Dermis microvascular lymphatic vessel endothelial cell (primary cell): ENCODE measurements around the gene SINHCAF. TPM values are rescaled to one million over a fixed set of nuclear protein-coding genes. Genes with fewer than 3 reads are reported as not detected.
"Not testable (repeated sequence)": the region's sequence is repeated elsewhere in the genome, so short reads cannot be mapped to it uniquely, and the experiment has no call there.

Experiments
- DNase-seq, 2 donors: peaks; one replicate each; pipeline versions ENCODE4 v3.0.0 to v3.0.0-alpha.2; 2010; ENCODE audit warnings: low read depth in 2 of 2
- total RNA-seq: library from RNA; depleted of rRNA; stranded (reverse); fragments of >200 nt; gene quantifications from 2 replicates; pipeline ENCODE4 v1.2.1, GENCODE V29; 2014

The SINHCAF gene, protein sequence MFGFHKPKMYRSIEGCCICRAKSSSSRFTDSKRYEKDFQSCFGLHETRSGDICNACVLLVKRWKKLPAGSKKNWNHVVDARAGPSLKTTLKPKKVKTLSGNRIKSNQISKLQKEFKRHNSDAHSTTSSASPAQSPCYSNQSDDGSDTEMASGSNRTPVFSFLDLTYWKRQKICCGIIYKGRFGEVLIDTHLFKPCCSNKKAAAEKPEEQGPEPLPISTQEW
- total RNA-seq = 38.8 and 43.0 TPM in 2 replicates

DNA sequence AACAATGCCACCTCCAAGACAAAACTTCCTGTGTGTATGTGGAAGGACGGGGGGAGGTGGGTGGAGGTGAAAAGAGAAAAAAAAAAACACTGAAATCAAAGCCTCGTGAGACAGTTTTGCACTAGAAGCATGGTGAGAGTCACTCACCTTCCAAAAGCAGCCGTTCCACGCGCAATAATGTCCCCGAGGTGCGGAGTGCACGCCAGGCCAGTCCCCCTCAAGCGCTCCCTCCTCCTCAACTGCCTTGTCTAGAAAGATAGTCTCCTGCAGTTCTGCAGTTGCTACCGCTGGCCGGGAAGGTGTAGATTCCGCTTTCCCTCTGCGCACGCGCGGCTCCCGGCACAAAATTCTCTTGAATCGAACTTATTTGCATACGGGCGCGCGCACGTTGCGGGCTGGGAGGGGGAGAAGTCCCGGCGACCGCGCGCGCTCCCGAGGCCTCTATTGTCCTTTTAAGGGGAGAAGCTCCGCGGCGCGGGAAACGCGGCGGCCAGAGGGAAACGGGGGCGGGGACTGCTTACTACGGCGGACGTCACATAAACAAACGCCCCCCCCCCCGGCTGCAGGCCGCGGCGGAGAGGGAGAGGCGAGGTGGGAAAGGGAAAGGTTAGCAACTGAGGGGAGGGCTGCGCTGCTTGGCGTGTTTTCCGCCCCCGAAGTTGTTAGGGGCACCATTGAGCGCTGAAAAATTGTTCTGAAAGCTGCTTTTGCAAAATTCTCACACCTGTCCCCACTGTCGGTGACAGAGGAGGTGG is at the start of gene SINHCAF:
TSS of gene SINHCAF (minus strand) at position 274 of the 755 bp plus-strand sequence. CDS start 27,946 bp downstream, outside the sequence.
- peak; percentile 94 to 99 for DNase-seq

DNA sequence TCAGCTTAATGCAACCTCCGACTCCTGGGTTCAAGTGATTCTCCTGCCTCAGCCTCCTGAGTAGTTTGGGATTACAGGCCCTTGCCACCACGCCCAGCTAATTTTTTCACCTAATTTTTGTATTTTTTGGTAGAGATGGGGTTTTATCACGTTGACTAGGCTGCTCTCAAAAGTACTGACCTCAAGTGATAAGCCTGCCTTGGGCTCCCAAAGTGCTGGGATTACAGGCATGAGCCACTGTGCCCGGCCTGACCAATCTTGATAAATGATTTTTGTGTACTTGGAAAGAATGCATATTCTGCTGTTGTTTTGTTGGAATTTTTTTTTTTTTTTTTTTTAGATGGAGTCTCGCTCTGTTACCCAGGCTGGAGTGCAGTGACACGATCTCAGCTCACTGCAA is 49.5 kb upstream of the SINHCAF start:
- not testable (repeated sequence) for DNase-seq

DNA sequence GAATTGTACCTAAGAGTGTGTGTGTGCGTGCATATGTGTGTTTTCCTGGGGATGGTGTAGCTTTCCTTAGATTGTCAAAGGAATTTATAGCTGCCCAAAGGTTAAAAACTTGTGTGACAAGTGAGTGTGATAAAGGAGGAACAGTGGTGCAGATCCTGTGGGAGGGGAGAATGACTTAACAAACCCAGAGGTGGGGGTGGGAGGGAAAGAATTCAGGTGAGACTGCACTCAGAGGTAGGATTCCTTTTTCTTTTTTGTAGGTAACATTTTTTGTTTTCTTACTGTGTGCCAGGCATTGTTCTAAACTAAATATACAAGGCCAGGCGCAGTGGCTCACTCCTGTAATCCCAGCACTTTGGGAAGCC is 45.3 kb upstream of the SINHCAF start:
- DNase-seq = no peak

DNA sequence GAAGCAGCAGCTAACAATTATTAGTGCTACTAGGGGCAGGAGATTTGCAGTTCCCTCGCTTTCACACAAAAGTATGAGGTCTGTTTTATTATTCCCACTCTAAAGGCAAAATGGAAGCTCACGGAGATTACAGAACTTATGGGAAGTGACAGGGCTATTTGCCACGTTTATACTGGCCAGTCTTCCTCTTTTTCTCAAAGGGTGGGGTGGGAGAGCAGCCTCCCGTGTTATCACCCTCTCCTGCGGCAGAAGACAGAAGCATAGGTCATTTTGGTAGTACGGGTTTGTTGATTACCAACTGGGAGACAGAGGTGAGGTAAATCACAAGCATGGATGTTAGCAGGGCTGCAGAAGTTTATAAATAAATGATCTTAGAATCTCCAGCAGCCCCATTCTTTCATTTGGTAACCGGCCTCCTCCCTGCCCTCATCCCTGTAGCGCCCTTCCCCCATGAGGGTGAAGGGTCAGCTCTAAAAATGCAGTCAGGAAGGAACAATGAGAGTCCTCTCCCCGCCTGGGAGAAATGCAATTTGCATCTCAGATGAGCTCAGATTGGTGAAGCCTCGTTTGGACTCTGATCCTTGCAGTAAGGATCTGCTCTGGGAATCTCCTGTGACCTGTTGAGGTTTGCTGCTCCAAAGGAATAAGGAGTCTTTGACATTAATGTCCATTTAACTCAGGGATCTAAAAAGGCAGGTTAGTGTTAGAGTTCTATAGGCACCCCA is 44.7 kb upstream of the SINHCAF start:
- peak in 1 of 2 donors; percentile 9 for DNase-seq

DNA sequence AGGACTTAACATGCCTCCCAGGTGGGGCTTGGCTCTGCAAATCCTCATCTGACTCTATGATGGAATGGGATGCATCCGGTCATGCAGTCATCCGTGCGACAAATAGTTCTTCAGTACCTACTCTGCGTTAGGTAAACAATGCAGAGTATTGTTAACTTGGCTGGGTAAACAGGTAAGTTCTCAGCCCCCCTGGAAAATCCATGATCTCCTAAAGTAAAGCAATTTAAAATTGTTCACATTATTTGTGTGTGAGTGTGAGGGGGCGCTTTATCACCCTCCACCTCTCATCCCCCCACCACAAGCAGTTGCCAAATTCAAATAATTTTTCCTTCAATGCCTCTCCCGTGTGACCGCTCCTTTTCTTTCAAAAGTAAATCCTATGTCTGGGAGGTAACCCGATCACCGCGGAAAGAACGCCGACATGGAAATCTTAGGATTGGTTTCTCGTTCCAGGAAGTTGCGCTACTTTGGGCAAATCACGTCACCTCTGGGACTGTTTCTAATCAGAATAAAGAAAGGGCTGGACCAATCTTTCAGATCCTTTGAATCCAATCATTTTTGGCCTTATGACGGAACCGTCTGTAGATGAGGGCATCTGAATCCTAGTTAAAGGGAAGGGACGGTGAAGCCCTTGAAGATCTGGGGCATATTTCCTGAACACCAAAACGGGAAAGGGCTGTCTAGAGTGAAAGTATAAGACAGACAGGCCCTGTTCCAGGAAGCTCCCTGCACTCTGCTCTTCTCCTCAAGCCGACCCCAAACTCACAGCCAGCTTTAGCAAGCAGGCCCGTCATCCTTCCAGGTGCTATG is 44.0 kb upstream of the SINHCAF start:
- peak; percentile 6 to 72 for DNase-seq

DNA sequence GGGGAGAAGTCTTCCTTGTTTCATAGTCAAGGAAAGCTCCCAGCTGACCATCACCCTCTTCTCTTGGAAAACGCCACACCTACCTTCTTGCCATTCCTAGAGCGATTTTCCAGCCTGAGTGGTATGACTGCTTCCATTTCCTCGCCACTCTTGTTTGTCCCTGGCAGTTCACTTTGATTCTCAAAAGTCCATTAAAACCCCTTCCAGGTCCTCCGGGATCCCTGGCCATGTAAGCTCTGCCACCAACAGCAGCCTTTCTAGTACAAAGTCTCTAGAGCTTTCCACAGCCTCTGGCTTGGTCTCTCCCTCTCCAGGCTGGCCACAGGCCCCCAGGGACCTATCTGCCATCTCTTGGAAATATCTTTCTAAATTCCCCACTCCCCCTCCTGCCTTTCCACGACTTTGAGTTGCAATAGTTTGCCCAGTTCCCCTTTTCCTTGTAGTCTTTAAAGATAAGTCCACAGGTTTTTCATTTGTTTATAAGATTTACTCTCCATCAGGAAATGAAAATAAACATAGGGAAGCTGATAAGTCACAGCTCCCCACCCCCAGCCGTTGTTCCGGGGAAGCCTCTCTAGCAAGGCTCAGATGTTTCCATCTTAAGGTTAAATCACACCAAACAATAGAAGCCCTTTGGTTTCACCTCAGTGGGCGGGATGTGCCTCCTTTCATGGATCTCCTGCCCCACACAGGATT is 42.9 kb upstream of the SINHCAF start:
- no peak for DNase-seq

DNA sequence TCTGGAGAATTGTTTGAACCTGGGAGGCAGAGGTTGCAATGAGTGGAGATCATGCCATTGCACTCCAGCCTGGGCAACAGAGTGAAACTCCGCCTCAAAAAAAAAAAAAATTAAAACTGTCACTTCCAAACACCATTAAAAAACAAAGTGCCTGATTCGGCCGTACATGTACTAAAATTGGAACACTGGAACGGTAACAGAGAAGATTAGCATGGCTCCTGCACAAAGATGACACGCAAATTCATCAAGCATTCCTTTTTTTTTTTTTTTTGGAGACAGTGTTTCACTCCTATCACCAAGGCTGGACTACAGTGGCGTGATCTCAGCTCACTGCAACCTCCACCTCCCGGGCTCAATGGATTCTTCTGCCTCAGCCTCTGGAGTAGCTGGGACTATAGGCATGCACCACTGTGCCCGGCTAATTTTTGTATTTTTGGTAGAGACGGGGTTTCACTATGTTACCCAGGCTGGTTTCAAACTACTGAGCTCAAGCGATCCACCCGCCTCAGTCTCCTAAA is 40.2 kb upstream of the SINHCAF start:
- DNase-seq = no peak

DNA sequence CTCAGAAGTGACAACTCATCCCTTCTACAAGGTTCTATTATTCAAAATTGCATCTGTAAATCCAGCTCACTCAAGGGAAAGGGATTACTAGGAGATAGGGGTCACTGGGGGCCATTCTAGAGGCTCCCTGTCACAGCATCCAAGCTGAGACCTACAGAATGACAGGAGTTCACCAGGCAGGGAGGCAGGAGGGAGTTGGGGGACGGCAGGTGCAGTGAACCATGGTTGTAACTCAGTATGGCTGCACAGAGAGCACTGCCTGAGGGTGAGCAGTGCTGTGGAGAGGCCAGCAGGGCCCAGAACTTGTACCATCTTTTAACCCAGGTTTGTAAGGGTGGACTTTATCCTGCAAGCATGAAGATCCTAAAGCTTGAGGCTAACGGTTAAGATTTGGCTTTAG is 37.9 kb upstream of the SINHCAF start:
- no peak for DNase-seq

DNA sequence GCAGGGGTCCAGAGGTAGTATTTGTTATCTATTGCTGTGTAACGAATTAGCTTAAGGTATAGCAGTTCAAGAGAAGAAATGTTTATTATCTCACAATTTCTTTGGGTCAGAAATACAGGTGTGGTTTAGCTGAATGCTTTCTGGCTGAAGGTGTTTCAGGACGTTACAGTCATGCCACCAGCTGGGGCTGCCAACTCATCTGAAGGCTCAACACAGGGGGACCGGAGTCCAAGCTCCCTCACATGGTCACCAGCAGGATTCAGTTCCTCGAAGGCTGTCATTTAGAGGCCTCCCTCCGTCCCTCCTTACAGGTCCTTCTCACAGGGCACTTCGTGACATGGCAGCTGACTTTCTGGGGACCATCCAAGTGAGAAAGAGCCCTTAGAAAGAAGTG is 37.5 kb upstream of the SINHCAF start:
- no peak for DNase-seq

DNA sequence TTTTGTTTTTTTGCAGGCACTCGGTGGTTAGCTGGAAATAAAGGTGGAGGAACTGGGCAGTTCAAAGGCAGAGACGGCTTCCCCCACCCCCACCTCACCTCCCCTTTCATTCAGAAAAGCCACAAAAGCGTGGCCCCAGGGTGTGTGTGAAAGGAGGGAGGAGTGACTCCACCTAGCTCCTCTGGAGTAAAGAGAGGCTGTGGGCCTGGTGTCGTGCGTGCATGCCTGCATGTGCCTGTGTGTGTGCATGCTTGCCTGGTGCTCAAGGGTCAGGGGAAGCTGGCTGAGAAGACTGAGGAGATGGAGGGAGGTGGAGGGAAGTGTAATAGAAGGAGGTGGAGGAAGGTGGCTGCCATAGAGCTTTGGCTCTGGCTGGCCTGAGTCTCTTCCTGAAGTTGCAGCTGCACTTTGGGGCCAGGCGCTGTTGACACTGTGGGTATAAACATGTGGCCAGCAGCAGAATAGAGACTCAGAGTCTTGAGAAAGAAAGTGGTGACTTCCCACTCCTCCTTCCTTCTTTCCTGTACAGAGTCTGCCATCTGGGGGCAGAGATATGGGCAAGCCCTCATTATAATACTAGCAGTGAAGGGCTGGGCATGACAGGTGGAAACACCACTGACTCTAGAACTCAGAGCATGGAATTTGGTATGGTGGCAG is 36.9 kb upstream of the SINHCAF start:
- DNase-seq = no peak

DNA sequence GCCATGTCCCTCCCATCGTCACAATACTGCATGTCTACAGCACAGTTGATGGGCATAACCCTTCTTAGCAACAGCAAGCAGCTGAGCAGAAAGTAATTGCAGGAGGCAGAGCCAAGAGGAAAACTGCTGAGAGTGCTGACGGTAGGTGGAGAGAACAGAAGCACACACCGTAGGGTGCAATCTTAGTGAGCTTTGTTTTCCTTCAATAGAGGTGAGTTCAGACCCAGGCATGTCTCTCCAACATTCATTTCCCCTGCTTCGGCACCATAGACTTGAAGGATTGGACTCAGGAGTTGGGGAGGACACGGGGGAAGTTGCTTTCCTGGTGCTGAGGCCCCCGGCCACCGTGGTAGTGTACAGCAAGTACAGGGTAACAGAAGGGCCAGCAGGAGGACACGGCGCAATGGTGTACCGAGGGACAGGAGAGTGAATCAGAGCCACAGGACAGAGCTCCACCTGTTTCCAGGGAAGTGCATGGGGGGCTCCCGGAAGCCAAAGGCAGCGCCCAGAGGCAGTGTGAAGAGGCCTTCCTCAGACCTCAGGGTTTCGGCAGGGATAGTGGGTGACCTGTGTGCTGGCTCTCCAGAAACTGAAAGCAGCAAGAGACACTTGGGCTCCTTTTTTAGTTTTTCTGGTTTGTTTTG is 36.3 kb upstream of the SINHCAF start:
- DNase-seq = no peak

DNA sequence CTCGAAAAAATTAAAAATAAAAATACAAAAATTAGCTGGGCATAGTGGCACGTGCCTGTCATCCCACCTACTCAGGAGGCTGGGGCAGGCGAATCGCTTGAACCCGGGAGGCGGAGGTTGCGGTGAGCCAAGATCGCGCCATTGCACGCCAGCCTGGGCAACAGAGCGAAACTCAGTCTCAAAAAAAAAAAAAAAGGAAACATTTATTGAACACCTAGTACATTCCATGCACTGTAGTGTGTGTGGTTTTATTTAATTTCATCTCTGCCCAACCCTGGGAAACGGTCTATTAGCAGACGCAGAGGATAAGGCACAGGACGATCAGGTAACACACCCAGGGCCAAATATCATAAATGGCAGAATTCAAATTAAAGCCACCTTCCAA is 35.8 kb upstream of the SINHCAF start:
- no peak for DNase-seq

DNA sequence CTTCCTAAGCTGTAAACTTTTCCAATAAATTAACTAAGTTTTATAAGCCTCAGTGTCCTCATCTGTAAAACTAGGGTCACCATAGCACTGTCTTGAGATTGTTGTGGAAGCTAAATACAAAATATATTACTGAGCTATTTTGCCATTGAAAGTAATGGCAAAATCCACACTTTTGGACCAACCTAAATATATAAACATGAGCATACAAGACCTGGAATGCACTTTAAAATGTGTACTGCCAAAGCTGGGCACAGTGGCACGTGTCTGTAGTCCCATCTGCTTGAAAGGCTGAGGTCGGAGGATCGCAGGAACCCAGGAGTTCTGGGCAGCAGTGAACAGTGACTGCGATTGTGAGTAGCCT is 29.8 kb upstream of the SINHCAF start:
- DNase-seq = no peak

DNA sequence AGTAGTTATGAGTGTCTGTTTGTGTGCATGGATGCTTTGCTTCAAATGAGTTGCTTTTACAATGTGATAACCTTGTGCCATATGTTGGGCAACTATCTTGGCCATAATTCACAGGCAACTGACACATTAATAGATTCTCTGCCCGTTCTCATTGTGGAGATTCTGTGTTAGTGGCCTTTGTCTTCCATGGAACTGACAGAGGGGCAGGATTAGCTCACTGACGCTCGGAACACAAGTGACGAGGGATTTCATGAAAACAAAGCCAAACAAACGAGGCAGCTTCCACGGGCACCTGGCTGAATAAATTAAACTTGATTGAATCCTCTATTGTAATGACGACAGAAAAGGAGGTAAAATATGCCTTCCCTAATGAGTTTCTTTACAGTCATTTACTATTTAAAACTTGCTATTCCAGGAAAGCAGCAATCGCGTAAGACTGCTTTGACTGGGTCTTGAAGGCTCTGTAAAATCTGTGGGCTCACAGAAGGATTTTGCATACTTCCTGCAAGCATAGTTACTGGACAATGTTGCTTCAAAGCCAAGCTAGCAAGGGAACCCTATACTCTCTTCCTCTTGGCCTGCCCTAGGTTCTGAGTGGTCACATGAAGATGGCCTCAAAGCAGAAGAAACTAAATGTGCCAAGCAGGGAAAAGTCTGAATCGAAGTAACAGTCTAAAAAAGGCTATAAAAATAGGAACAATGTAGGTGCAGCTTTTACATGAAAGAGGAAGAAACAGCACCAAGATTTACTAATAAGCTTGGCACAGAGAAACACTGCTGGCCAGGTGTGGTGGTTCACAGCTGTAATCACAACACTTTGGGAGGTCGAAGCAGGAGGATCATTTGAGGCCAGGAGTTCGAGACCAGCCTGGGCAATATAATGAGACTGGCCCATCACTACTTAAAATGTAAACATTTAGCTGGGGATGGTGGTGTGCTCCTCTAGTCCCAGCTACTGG is 28.1 kb upstream of the SINHCAF start:
- DNase-seq = no peak

DNA sequence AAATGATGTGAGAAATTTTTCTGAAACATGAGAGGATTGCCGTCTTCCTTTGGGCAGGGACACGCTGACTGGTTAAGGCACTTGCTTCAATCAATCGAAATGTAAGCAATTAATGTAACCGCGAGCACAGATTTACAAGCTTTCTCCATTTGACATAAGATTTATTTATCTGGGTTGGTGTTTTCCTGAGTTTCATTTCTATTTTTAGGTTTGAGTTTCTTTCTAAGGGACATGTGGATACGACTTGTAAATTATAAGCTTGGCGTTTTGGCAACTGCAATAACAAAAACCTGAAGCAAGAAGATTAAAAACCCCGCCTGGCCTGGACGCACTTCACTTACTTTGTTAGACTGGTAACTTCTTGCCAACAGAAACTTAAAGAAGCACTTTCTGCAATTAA is 20.3 kb upstream of the SINHCAF start:
- DNase-seq = no peak

DNA sequence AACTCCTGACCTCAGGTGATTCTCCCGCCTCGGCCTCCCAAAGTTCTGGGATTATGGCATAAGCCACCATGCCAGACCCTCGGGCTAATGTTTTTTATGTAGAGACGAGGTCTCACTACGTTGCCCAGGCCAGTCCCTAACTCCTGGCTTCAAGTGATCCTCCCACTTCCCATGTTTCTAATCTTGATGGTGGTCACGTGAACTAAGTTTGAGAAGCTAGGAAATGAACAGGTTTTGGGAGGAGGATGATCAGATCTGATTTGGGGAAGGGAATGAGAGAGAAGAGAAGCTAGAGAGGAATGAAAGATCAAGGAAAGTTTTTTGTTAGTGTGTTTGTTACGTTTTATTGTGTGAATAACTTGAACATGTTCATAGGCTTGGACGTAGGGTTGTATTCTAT is 17.2 kb upstream of the SINHCAF start:
- no peak for DNase-seq

DNA sequence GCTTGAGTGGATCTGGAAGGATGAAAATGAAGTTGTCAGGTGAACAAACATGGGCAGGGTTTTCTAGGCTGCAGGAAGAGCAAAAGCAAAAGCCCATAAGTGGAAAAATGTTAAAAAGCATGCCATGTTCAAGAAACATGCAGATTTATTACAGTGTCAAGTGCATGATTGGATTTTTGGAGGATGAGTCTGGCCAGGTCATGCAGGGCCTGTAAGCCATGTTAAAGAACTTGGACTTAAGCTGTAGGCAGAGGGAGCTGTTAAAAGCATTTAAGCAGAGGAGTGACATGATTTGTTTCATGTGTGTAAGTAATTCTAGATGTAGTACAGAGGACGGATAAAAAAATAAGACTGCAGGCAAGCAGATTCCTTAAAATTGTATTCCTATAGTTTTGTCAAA is 16.3 kb upstream of the SINHCAF start:
- DNase-seq = no peak

DNA sequence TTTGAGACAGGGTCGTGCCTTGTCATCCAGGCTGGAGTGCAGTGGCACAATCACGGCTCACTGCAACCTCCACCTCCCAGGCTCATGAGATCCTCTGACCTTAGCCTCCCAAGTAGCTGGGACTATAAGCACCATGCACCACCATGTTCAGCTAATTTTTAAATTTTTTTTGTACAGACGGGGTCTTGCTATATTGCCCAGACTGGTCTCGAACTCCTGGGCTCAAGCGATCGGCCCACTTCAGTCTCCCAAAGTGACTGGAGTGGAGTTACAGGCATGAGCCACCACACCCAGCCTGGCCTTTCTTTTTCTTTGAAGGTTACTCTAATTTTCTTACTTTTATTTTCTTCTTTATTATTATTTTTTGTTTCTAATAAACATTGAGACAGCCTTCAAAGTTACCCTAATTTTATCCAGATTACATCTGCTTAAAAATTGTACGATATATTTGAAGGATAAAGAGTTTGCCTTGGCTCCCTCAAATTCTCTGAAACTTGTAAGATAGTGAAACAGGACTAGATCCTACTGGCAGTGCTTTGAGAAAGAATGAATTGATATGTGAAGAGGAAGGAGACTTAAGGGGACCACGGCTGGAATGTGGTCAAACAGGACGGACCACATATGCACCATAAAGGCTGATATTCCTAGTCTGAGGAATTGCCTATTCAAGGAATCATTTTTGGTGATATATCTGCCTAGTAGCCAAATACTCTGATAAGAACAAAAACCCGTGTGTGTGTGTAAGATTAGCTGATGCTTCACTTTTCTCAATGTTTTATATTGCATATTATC is 14.1 kb upstream of the SINHCAF start:
- no peak for DNase-seq
